OCI-LY1 (cell line): ENCODE data around the gene MEI1.
A peak's percentile ranks its signal among the peaks of the same experiment; 100 is the strongest.

Source experiments
- H2AFZ ChIP-seq: fragments of 200-600 bp; sonication (generic), shearing (Covaris generic); 2 replicates; pipeline ENCODE4 v1.6.0; 2014; ENCODE audit warnings: antibody characterized with exemption, mild to moderate bottlenecking, low read length
- H3F3A ChIP-seq: fragments of 200-600 bp; sonication (generic), shearing (Covaris generic); 2 replicates; pipeline ENCODE4 v1.6.0; 2014; ENCODE audit warnings: mild to moderate bottlenecking, antibody characterized with exemption, low read length, moderate library complexity; ENCODE audit not compliant: insufficient read depth
- H3K27ac ChIP-seq: fragments of 200-600 bp; sonication (generic); 2 replicates; pipeline ENCODE4 v1.5.1; 2014; ENCODE audit warnings: low read length, mixed run types, mild to moderate bottlenecking, low read depth; ENCODE audit not compliant: poor library complexity, severe bottlenecking
- H3K27me3 ChIP-seq: fragments of 200-600 bp; sonication (generic); 2 replicates; pipeline ENCODE4 v1.6.0; 2014; ENCODE audit warnings: antibody characterized with exemption, mild to moderate bottlenecking, low read length, moderate library complexity; ENCODE audit not compliant: insufficient read depth
- H3K36me3 ChIP-seq: fragments of 200-600 bp; sonication (generic); 2 replicates; pipeline ENCODE4 v1.6.1; 2014; ENCODE audit warnings: mild to moderate bottlenecking, antibody characterized with exemption, low read length, moderate library complexity, mixed read lengths; ENCODE audit not compliant: insufficient read depth
- H3K4me1 ChIP-seq: fragments of 200-600 bp; sonication (generic); 2 replicates; pipeline ENCODE4 v1.5.1; 2014; ENCODE audit warnings: mild to moderate bottlenecking, low read length, moderate library complexity; ENCODE audit not compliant: insufficient read depth, severe bottlenecking
- H3K4me2 ChIP-seq: fragments of 200-600 bp; sonication (generic), shearing (Covaris generic); 2 replicates; pipeline ENCODE4 v1.6.1; 2014; ENCODE audit warnings: low read length
- H3K4me3 ChIP-seq: fragments of 200-600 bp; sonication (generic); 2 replicates; pipeline ENCODE4 v1.5.1; 2014; ENCODE audit warnings: low read length, low read depth, mild to moderate bottlenecking, mixed read lengths; ENCODE audit not compliant: poor library complexity, severe bottlenecking
- H3K79me2 ChIP-seq: fragments of 200-600 bp; shearing (Covaris generic); 2 replicates; pipeline ENCODE4 v1.6.1; 2016; ENCODE audit warnings: mixed run types, low read length, mixed read lengths; ENCODE audit not compliant: insufficient read depth
- H3K9ac ChIP-seq: fragments of 200-600 bp; sonication (generic), shearing (Covaris generic); 2 replicates; pipeline ENCODE4 v1.6.1; 2014; ENCODE audit warnings: mild to moderate bottlenecking, low read length, mixed read lengths
- H3K9me2 ChIP-seq: fragments of 200-600 bp; sonication (generic), shearing (Covaris generic); 2 replicates; pipeline ENCODE4 v1.6.1; 2014; ENCODE audit warnings: low read depth, mild to moderate bottlenecking, low read length, mixed read lengths
- H3K9me3 ChIP-seq: fragments of 200-600 bp; shearing (Covaris generic); 2 replicates; pipeline ENCODE4 v1.6.1; 2014; ENCODE audit warnings: low read length, mixed read lengths
- H4K20me1 ChIP-seq: fragments of 200-600 bp; sonication (generic), shearing (Covaris generic); 2 replicates; pipeline ENCODE4 v1.6.0; 2016; ENCODE audit warnings: mild to moderate bottlenecking, low read length; ENCODE audit not compliant: insufficient read depth
- EZH2 ChIP-seq: fragments of 200-600 bp; sonication (generic), shearing (Covaris generic); IDR thresholded peaks from 2 replicates; pipeline ENCODE4 v1.8.0; 2017; ENCODE audit warnings: borderline replicate concordance, mixed run types, mild to moderate bottlenecking, antibody characterized with exemption, low read length, moderate library complexity, mixed read lengths
- TF ChIP-seq, protein P1 (sequence below): fragments of 200-600 bp; sonication (generic), shearing (Covaris generic); IDR thresholded peaks from 2 replicates; pipeline ENCODE4 v1.5.1; 2017; ENCODE audit warnings: mild to moderate bottlenecking, antibody characterized with exemption, low read length, moderate library complexity, mixed read lengths

Gene MEI1

GRCh38 chr22:41799486-41800347 is 100.4 kb downstream of the MEI1 start:
- H3K4me1 ChIP-seq = peaks cover 31% of the 10 kb centered on the region
- peak overlapping the region; percentile 24 for H3K27ac ChIP-seq

GRCh38 chr22:41800348-41801146 is 101.2 kb downstream of the MEI1 start, which contains the start of gene CCDC134:
Gene CCDC134 (plus strand): TSS chr22:41800679. CDS start chr22:41808891, 8,212 bp downstream.
- Histone ChIP-seq H4K20me1 (no peaks in the 10 kb centered on the region), H3K79me2 (peaks cover 15% of the 10 kb centered on the region), H3K9ac (peak within 1 kb of the TSS; percentile 91), H3K4me3 (peak within 1 kb of the TSS; percentile 90), H3F3A (no peaks in the 10 kb centered on the region), H3K9me2 (no peaks in the 10 kb centered on the region), H3K36me3 (no peaks in the 10 kb centered on the region), H2AFZ (peak within 1 kb of the TSS; percentile 19; the same call in 1 of the 2 replicates), H3K27ac (peak within 1 kb of the TSS; percentile 34), H3K4me2 (peak within 1 kb of the TSS; percentile 76), H3K4me1 (peaks cover 38% of the 10 kb centered on the region), H3K27me3 (no peaks in the 10 kb centered on the region), H3K9me3 (no peaks in the 10 kb centered on the region)
- TF ChIP-seq, protein P1, sequence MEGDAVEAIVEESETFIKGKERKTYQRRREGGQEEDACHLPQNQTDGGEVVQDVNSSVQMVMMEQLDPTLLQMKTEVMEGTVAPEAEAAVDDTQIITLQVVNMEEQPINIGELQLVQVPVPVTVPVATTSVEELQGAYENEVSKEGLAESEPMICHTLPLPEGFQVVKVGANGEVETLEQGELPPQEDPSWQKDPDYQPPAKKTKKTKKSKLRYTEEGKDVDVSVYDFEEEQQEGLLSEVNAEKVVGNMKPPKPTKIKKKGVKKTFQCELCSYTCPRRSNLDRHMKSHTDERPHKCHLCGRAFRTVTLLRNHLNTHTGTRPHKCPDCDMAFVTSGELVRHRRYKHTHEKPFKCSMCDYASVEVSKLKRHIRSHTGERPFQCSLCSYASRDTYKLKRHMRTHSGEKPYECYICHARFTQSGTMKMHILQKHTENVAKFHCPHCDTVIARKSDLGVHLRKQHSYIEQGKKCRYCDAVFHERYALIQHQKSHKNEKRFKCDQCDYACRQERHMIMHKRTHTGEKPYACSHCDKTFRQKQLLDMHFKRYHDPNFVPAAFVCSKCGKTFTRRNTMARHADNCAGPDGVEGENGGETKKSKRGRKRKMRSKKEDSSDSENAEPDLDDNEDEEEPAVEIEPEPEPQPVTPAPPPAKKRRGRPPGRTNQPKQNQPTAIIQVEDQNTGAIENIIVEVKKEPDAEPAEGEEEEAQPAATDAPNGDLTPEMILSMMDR = no peak
- TF ChIP-seq EZH2 = no peak

More at GRCh38 chr22:41799486-41800347, 100.4 kb downstream of the MEI1 start:
- Histone ChIP-seq H3K9me2 (no peaks in the 10 kb centered on the region), H3K9ac (peak overlapping the region; percentile 91), H3K36me3 (no peaks in the 10 kb centered on the region), H2AFZ (no peak overlapping the region), H4K20me1 (no peaks in the 10 kb centered on the region), H3K27me3 (no peaks in the 10 kb centered on the region), H3K79me2 (peaks cover 15% of the 10 kb centered on the region), H3K9me3 (no peaks in the 10 kb centered on the region), H3K4me3 (peak overlapping the region; percentile 90), H3K4me2 (peak overlapping the region; percentile 76), H3F3A (no peaks in the 10 kb centered on the region)
- TF ChIP-seq, protein P1 = no peak
- TF ChIP-seq EZH2 = no peak

DNA sequence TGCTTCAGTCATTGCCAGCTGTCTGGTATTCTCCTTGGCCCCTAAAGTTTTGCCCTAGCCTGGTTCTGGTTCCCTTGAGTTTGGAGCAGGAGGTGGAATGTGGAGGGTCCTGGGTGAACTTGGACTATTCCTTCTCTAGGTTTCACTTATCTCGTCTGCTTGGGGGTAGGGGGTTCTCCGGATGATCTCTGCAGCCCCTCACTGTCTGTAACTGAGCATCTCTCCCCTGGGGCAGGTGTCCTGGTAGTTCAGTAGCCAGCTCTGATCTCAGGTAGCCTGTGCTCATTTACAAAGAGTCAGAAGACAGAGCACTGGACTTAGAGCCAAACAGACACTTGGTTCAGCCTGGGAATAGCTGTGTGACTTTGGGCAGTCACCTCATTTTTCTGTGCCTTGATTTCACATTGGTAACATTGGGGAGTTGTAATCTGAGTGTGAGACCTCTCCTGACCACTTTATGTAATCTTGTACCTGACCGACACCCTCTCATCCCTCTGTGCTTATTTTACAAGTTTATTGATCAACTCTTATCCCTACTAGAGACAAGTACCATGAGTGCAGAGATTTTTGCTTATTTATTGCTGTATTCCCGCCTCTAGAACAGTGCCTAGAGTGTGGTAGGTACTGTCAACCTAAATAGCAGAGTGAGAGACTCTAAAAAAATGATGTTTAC is 102.0 kb downstream of the MEI1 start:
- peak overlapping the region; percentile 91 for H3K9ac ChIP-seq
- H3K4me1 ChIP-seq = peaks cover 45% of the 10 kb centered on the region
- no peaks in the 10 kb centered on the region for H4K20me1 ChIP-seq
- no peaks in the 10 kb centered on the region for H3F3A ChIP-seq
- H3K36me3 ChIP-seq = no peaks in the 10 kb centered on the region
- H2AFZ ChIP-seq = peak overlapping the region; percentile 19; the same call in 1 of the 2 replicates
- H3K9me3 ChIP-seq = no peaks in the 10 kb centered on the region
- H3K4me2 ChIP-seq = peak overlapping the region; percentile 76
- no peaks in the 10 kb centered on the region for H3K27me3 ChIP-seq
- peak overlapping the region; percentile 90 for H3K4me3 ChIP-seq
- peak overlapping the region; percentile 34 for H3K27ac ChIP-seq
- H3K79me2 ChIP-seq = peaks cover 15% of the 10 kb centered on the region
- TF ChIP-seq EZH2 = no peak
- TF ChIP-seq, protein P1 = no peak
- H3K9me2 ChIP-seq = no peaks in the 10 kb centered on the region
